DMS153 treated with DMSO at 0.1 percent for 48 hours (cell line): Measurements from ENCODE around the gene PDE4B.

Source experiments
- DNase-seq: peaks from one replicate; lab custom pipeline; 2025; ENCODE audit not compliant: unreplicated experiment; lab: John Stamatoyannopoulos, UW

The PDE4B gene

DNA sequence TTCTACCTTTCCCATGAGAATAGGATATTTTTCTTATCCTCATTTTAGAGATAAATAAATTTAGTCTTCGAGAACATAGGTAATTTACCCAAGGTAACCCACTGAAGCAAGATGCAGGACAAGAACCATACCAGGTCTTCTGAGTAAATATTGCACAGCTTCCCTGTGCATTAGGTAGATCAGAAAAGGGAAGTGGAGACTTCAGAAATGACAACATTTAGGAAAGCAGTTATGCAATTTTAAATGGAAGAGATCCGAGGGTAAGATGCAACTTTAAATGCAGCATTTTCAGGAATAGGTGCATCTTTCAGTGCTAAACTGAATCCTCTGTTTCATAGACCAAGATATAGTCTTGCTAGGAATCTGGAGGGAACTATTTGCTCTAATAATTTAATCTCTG is 534.9 kb downstream of the PDE4B start:
- no peak for DNase-seq

DNA sequence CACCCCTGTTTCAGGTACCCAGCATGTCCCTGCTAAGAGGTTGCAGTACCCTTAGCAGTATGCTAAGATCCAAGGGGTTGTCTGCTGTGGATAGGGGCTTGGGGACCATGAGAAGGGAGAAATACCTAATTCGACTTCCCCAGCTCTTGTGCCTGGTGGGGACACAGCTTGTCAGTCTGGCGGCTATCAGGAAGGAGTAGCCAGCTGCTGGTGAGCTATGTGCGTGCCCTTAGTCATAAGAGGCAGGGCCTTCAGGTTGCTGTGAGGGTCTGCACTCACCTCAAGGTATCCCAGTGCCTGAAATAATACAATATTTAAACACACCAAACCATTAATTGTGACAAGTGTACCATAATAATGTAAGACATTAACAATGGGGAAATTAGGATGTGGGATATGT is 536.2 kb downstream of the PDE4B start:
- DNase-seq, result no peak

DNA sequence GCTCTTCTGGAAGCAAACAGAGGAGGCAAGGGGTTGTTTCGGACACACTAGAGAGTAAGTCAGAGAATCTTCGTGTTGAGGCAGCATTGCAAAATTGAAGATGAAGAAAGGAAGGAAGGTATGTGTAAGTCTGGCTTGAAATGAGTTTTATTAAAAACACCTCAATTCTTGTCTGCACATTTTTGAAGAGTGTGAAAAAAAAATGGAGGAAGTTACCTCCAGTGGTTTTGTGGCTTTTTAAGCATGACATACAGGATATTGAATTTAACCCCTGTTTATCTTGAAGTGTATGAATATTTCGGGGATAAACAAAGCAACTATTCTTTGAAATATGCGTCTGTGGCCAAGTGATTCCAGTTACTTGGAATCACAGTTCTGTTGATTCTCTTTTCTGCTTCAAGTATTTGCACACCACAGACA is 538.0 kb downstream of the PDE4B start:
- DNase-seq, result no peak

DNA sequence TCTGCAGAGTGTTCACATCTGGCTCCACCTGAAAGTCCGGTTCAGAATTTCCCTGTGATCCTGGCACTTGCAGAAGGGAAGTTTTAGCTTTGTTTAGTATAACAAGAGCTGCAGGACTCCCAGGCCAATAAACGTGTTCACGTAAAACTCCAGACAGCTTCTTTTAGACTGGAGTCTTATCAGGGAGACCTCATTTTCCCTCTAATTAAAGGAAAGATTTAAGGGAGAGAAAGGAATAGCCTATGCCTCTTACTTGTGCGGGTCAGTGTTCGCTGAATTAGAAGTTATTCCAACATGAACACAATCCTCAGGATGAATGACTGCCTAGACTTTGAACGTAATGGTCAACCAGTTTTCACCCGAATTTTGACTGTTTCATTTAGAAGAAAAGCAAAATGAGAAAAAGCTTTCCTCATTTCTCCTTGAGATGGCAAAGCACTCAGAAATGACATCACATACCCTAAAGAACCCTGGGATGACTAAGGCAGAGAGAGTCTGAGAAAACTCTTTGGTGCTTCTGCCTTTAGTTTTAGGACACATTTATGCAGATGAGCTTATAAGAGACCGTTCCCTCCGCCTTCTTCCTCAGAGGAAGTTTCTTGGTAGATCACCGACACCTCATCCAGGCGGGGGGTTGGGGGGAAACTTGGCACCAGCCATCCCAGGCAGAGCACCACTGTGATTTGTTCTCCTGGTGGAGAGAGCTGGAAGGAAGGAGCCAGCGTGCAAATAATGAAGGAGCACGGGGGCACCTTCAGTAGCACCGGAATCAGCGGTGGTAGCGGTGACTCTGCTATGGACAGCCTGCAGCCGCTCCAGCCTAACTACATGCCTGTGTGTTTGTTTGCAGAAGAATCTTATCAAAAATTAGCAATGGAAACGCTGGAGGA is 539.2 kb downstream of the PDE4B start:
- DNase-seq, result no peak

DNA sequence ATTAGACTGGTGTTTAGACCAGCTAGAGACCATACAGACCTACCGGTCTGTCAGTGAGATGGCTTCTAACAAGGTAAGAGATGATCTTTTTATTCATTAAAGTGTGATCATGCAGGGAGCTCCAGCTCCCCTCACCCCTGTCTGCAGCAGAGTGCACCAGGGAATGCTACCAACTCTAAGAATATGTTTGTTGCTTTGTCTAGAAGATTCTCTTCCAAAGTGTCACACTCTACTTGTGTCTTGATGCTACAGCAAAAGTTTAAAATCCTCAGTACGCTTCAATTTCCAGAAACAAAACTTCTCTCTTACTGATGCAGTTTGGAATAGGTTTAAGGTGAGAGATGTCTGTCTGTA is 539.8 kb downstream of the PDE4B start:
- DNase-seq, result no peak

DNA sequence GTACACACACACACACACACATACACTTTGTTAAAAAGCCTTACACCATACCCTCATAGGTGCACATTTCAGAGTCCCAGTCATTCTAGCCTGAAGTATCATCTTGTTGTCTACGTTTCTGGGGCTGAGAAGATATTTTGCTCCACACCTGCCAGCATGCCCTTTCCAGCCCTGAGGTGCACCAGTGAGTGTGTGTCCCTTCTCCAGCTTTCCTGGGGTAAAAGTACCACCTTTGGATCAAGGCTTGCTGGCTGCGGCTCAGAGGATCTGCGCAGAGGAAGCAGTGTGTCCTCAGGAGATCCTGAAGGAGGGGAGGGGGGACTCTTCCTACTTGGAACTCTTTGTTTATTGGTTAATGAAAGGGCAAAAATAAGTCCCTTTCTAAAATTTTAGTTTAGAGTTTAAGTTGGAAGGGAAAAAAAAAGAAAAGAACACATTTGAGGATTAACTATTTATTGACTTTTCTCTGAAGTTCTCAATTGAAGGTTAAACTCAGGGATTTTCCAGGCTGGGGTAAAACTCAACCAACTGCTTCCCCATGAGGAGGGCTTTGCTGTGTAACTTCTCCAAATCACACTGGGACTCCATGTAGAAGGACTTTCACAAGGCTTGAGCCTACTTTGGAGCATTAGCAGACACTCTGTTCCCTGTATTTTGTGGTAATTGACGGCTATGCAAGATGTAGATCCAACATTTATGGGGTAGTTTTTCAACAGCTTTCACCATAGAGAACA is 540.9 kb downstream of the PDE4B start:
- no peak for DNase-seq

DNA sequence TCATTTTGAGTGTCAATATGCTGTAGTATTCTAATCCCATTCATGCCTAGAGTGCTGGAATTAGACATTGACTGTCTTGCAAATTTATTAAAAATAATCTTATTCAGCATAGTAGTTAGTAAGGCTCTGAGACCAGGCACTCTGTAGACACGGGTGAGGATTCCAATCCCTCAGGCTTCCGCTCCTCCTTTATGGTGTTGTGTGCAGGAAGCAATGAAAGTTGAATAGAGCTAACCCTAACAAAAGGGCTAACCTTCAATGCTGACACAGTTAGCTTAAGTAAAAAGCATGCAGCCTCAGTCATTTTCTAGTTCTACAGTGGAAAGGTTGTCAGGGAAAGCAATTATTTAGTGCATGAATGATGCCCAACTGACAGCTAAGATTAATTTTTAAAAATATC is 541.6 kb downstream of the PDE4B start:
- DNase-seq, result no peak

DNA sequence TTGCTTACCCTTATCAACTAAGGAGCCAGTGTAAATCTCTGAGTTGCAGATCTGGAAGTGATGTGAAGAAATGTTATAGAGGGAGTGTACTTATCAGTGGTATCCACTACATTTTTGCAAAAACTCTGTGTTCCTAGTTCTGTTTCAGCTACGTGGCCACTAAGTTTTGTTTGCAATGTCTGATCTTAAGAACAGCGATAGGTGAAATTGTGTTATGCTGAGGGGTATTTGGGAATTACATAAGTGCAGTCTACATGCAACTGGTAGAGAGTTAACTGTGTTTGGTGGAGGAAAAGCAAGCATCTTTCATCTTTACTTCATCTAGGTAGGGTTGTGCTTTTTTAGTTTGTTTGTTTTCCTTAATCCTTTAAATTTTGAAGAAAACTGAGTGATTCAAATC is 542.4 kb downstream of the PDE4B start:
- DNase-seq, result no peak

DNA sequence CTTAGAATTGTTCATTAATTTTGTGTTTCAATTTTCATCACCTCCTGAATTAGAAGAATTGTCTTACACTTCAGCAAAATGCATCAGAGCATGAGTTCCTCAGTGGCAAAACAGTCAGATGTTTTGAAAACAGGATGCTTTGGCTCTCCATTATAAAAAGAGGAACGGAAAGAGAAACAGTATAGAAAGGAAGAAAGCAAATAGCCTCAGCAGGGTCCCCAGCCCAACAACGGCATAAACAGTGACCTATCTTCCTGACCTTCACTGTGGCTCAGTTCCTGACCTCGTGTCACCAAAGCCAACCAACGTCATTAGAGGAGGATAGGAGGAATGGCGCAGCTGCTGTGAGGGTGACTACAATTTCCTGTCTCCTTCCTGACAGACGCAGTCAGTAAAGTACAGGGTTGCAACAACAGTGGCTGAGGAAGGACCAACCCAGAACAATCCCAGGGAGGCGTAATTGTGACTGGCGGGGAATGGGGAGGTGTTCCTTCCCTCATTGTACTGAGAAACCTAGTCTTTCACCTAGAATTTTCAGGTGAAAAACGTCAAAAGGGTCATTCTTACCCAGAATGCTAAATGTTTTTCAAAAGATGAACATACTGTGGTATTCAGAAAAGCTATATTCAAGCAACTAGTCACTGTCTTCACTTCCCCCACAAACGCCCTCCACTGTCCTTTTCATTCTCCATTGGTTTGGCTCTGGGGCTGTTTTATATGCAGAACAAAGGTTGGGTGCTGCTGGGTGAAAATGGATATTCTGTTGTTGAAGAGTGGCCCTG is 543.4 kb downstream of the PDE4B start:
- no peak for DNase-seq

DNA sequence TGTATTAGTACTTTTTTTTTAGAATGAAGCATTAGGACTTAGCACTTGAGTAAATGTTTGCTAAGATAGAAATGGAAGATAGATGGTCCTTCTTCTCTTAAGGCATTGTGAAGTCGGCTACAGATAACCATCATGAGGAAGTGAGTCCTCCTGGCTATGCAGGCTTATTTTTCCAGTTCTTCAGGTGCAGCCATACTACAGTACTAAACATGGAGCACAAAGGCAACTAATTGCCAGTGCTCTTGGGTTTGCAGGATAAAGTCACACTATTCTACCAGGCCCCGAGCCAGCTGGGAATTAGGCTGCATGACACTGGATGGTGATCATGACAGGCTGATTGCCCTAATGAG is 543.9 kb downstream of the PDE4B start:
- DNase-seq, result no peak

DNA sequence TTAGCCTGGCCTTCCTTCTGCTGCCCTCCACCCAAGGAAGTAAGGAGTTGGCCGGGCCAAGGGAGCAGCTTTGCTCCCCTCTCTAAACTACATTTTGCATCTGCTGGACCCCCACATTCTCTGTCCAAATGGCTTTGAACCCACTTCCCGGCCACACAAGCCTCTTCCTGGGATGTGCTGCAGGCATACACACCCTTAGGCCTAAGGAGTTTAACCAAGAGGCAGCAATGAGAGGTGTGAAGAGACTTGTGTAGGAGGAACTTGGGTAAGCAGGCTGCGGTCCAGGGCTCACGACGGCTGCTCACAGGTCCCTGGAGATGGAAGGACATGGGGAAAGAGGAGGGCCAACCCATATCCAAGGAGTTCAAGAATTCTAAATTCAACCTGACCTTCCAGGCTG is 544.6 kb downstream of the PDE4B start:
- no peak for DNase-seq

DNA sequence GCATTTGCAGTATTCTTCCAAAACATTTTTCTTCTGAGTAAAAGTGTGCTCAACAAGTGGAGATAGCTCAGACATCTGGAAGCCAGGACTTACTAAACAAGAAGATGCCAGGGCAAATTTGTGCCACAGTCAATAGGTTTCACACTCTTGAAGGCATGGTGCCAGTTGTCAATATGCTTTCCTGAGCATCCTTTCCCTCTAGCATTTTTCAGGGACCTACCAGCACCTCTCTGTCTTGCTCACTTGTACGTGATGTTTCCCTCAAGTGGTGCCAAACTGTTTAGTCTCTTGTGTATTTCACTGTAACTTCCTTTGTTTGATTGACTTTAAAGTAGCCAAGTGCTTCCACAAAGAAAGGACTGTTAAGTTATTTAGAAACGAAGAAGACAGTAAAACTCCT is 547.2 kb downstream of the PDE4B start:
- no peak for DNase-seq

DNA sequence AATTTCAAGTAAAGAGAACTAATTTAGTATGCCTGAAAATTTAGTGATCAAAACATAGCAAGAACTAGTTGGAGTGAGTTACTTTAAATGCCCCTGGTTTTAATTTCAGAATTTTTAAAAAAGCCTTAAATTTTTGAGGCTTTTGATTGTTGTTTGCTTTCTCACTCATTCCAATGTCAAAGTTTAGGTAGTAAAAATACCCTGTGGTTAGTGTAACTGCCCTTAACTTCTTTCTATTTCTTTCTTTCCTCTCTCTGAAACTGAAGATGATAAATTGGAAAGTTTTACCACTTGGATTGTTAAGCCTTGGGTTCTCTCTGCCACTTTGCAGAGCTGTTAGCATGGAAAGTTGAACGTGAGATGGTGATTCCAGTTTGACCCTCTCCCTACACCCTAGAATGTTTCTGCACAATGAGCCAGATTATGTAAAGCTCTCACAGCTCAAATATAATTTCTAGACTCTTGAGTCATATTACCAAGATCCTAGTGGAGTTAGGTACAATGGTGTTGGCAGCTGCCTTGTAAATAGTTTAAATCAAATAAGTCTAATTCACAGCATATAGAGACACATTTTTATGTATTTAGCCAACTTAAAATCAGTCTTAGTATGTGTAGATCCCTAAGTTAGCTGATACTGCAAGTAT is 548.9 kb downstream of the PDE4B start:
- DNase-seq, result no peak

DNA sequence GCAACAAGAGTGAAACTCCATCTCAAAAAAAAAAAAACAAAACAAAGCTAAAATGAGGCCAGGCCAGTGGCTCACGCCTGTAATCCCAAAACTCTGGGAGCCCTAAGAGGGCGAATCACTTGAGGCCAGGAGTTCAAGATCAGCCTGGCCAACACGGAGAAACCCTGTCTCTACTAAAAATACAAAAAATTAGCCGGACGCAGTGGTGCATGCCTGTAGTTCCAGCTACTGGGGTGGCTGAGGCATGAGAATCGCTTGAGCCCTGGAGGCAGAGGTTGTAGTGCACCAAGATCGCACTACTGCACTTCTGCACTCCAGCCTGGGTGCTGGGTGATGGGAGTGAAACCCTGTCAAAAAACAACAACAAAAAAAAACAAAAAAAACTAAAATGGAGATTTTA is 550.0 kb downstream of the PDE4B start:
- DNase-seq, result no peak

DNA sequence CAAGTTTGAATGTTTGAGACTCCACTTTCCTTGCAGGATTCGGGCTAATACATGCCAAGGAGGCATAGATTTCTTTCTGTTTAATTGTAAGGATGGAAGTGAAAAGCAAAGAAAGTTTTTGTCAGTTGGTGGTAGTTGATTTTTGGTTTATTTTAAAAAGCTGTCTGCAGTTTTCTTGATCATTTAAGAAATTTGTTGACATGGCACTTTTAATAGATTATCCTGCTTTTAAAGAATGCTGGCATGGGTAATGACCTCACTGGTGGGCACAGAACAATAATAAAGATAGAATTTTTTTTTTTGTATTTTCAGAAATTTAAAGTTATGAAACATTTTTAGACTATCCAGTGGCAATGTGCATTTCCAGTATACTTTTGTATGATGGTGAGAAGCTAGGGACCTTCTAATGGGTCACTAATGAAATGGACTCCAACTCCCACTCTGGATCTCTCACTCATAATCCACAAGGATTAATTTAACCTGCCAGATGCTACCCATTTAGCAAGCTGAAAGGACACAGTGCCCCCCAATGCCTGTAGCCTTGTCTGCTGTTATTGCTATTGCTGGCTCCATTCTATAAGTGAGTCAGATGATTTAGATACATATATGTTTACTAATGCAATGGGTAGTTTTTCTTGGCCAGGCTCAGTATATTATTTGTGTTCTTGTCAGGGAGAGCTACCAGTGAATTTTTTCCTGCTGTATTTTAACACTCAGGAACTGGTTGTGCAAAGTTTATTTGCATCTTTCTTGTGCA is 551.1 kb downstream of the PDE4B start:
- DNase-seq, result no peak

DNA sequence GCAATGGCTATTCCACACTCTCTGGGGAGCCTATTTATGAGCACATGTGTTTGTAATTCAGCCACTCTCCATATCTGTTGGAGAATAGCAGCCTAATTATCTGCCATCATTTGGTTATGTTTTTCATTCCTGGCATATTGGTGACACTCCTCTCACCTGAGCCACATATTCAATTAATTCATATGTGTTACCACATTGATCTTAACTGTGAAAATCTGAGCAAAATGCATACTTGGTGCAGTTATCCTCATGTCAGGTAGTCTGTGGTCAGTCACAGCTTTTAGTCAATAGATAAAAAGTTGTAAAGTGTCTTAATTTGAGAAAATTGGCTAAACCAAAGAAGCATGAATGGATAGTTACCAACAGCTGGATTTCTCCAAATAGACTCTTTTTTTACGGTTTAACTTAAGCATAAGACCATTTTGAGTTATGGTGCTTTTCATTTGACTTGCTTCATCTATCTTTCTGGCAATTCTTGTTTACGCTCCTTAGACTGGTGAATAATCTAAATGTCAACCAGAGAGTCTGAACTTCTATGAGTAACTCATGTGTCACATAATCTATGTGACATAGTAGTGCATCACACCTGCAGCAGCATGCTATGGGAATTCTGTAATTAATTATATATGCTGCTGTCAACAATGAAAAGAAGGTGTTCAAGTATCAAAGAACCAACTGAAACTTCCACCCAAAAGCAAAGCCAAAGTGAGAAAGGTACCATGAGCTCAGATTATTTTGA is 553.5 kb downstream of the PDE4B start:
- DNase-seq, result no peak

DNA sequence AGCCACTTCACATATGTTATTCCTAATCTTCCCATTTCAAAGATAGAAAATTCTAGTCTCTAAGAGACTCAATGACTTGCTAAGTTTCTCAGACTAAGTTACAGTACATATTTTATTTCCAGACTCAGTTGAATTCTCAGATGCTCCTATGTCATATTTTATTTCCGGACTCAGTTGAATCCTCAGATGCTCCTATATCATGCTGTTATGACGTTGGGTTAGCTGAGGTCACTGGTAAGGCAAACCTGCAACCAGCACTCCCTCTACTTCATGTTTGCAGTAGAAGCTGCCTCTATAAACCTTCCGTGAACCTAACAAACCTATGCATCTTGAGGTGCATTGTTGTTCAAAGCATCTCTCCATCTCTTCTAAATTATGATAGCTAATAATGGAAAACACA is 554.2 kb downstream of the PDE4B start:
- DNase-seq, result no peak

DNA sequence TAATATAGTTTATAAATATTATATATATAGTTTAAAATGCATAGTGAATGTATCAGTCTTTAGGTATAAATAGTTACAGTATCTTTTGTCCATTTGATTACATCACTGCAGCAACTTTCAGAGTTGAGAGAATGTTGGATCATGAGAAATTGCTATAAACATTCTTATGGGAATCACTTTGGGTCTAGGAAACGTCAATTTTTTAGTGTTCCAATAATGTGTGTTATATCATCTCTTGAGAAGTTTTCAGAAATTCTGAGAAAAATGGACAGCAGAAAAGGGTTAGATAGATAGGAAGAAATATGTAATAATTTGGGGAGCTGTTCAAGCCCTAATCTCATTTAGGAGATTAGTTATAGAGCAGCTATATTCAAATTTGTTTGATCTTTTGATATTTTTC is 556.1 kb downstream of the PDE4B start:
- DNase-seq, result no peak

DNA sequence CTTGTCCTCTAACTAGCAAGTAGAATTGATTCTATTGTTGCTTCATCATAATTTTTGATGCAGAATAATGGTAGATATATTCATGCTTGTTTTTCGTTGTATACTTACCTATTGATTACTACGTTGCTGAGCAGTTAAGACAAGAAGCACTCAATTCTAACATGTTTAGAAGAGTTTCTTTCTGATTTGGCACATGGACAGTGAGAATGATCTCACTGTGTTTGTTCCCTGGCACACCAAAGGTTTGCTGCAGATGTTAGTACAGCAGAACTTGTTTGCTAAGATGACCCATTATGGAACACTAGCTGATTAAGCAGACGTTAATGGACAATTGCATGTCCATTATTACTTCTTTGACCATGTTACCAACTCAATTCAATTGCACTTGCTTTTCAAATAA is 556.5 kb downstream of the PDE4B start:
- no peak for DNase-seq

DNA sequence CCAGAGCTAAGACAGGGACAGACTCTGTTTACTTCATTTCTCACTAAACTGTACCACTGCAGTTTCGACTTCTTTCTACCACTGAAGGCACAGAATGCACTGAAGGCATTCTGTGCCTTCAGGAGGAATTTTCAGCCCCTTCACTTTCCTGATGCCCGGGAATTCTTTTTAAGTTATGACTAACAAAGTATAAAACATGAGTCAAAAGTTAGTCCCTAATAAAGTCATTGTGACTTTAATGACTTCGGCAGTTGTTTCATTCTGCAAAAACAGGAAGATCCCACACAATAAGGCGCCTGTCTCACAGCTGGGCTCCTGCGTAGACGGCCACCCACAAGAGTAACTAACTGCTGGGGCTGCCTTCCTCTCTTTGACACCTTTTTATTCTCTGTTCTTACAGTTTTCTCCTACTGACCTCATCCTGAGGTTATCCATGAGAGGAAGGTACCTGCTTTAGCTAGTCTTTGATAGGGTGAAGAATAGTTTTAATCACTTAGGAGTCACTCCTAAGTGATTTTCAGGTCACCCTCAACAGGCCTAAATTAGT is 557.4 kb downstream of the PDE4B start:
- DNase-seq, result no peak
